ENCODE results near the gene NUAK2.

Gene NUAK2

GRCh38 chr1:205339197-205339702 is 17.7 kb upstream of the NUAK2 start:
- no peak overlapping the region for H3K27ac ChIP-seq (ENCODE audit: extremely low read depth, low read depth, low read length)
- H3K4me3 ChIP-seq (ENCODE audit: low read depth, low read length): no peak overlapping the region
- H3K4me1 ChIP-seq (ENCODE audit: control insufficient read depth, insufficient read depth, low read length): peaks cover 2% of the 10 kb centered on the region; the same call in 1 of the 2 replicates
- H3K9me3 ChIP-seq (ENCODE audit: control insufficient read depth, insufficient read depth, low read depth, low read length): no peaks in the 10 kb centered on the region
- TF ChIP-seq ZNF585B (tag by site-specific recombination; IDR thresholded peaks at IDR 0.05) (no peak), ZNF558 (tag by site-specific recombination; IDR thresholded peaks at IDR 0.05) (no peak), ZNF501 (tag by site-specific recombination; IDR thresholded peaks at IDR 0.05) (no peak), SP2 (tag by site-specific recombination; IDR thresholded peaks at IDR 0.05) (no peak), ZNF148 (tag by site-specific recombination; IDR thresholded peaks at IDR 0.05; ENCODE audit: borderline replicate concordance) (no peak), SETDB1 (IDR thresholded peaks at IDR 0.05; ENCODE audit: insufficient read length, low read length) (no peak), ZNF10 (tag by site-specific recombination; IDR thresholded peaks at IDR 0.05) (no peak), ZNF785 (tag by site-specific recombination; IDR thresholded peaks at IDR 0.05) (no peak), ZNF280C (tag by site-specific recombination; IDR thresholded peaks at IDR 0.05) (no peak), GLI4 (tag by site-specific recombination; IDR thresholded peaks at IDR 0.05) (no peak), ZSCAN18 (tag by site-specific recombination; IDR thresholded peaks at IDR 0.05) (no peak), ZFP37 (tag by site-specific recombination; IDR thresholded peaks at IDR 0.05) (no peak), YY2 (tag by site-specific recombination; IDR thresholded peaks at IDR 0.05) (no peak), ZBTB21 (tag by site-specific recombination; IDR thresholded peaks at IDR 0.05) (no peak), ZNF202 (tag by site-specific recombination; IDR thresholded peaks at IDR 0.05; ENCODE audit: borderline replicate concordance) (no peak), ZNF843 (tag by site-specific recombination; IDR thresholded peaks at IDR 0.05) (no peak), ZNF133 (tag by site-specific recombination; IDR thresholded peaks at IDR 0.05) (no peak), ZNF184 (tag by site-specific recombination; IDR thresholded peaks at IDR 0.05) (no peak), ZNF777 (tag by site-specific recombination; IDR thresholded peaks at IDR 0.05; ENCODE audit: borderline replicate concordance) (no peak), SP3 (tag by site-specific recombination; IDR thresholded peaks at IDR 0.05) (no peak)
- ChIA-PET CTCF (interaction anchor here (0.7 to 6.0 kb wide), 7 partner anchors 14 to 146 kb away, joined by 3 to 80 read pairs (median 6); no protein-coding TSS in a partner anchor), POLR2A (interaction anchor here (0.6 to 0.8 kb wide), 2 partner anchors 15 to 38 kb away, joined by 3 to 9 read pairs; no protein-coding TSS in a partner anchor)
- H3K36me3 ChIP-seq (ENCODE audit: control insufficient read depth in 2 of 2, insufficient read depth in 1 of 2, low read length in 2 of 2): no peaks in the 10 kb centered on the region

- no peak overlapping the region for H3K27ac ChIP-seq (ENCODE audit: extremely low read depth, low read depth, low read length)
- ChIA-PET POLR2A (no interaction called here), CTCF (interaction anchor here (1.9 to 6.0 kb wide), 5 partner anchors 11 to 185 kb away, joined by 6 to 80 read pairs (median 59); no protein-coding TSS in a partner anchor)
- H3K4me1 ChIP-seq (ENCODE audit: control insufficient read depth, insufficient read depth, low read length): 0 out of 2 replicates have a peak, but pooled peaks cover 2% of the 10 kb centered on the region
- H3K36me3 ChIP-seq (ENCODE audit: control insufficient read depth in 2 of 2, insufficient read depth in 1 of 2, low read length in 2 of 2): no peaks in the 10 kb centered on the region
- H3K9me3 ChIP-seq (ENCODE audit: control insufficient read depth, insufficient read depth, low read depth, low read length): no peaks in the 10 kb centered on the region
- TF ChIP-seq ZFP3 (tag by site-specific recombination; IDR thresholded peaks at IDR 0.05; ENCODE audit: low read depth) (no peak), ZNF555 (tag by site-specific recombination; conservative IDR thresholded peaks at IDR 0.05) (no peak), SCRT2 (tag by site-specific recombination; IDR thresholded peaks at IDR 0.05) (no peak), ZNF221 (tag by site-specific recombination; IDR thresholded peaks at IDR 0.05; ENCODE audit: borderline replicate concordance) (no peak), ZNF37A (tag by site-specific recombination; IDR thresholded peaks at IDR 0.05) (no peak), BCL11A (tag by site-specific recombination; IDR thresholded peaks at IDR 0.05; ENCODE audit: low read depth) (no peak), ZNF202 (tag by site-specific recombination; IDR thresholded peaks at IDR 0.05; ENCODE audit: borderline replicate concordance) (no peak), ZNF324 (tag by site-specific recombination; IDR thresholded peaks at IDR 0.05) (no peak), KLF17 (tag by site-specific recombination; IDR thresholded peaks at IDR 0.05) (no peak), EGR2 (tag by site-specific recombination; IDR thresholded peaks at IDR 0.05; ENCODE audit: low read depth) (no peak), ZNF302 (tag by site-specific recombination; IDR thresholded peaks at IDR 0.05; ENCODE audit: low read depth) (no peak), ZNF16 (tag by site-specific recombination; IDR thresholded peaks at IDR 0.05; ENCODE audit: low read depth) (no peak)
- H3K4me3 ChIP-seq (ENCODE audit: low read depth, low read length): no peak overlapping the region
Observed at GRCh38 chr1:205338011-205338410, 16.5 kb upstream of the NUAK2 start.
